GM19238 (cell line): ENCODE results near the gene ARHGAP30.
A peak's percentile ranks its signal among the peaks of the same experiment; 100 is the strongest.
"Not testable (repeated sequence)": the region's sequence is repeated elsewhere in the genome, so short reads cannot be mapped to it uniquely, and the experiment has no call there.

Experiments
- DNase-seq: peaks from one replicate; pipeline ENCODE4 v3.0.0; 2011; ENCODE audit warnings: low spot score; ENCODE audit not compliant: insufficient read length

Gene ARHGAP30

DNA sequence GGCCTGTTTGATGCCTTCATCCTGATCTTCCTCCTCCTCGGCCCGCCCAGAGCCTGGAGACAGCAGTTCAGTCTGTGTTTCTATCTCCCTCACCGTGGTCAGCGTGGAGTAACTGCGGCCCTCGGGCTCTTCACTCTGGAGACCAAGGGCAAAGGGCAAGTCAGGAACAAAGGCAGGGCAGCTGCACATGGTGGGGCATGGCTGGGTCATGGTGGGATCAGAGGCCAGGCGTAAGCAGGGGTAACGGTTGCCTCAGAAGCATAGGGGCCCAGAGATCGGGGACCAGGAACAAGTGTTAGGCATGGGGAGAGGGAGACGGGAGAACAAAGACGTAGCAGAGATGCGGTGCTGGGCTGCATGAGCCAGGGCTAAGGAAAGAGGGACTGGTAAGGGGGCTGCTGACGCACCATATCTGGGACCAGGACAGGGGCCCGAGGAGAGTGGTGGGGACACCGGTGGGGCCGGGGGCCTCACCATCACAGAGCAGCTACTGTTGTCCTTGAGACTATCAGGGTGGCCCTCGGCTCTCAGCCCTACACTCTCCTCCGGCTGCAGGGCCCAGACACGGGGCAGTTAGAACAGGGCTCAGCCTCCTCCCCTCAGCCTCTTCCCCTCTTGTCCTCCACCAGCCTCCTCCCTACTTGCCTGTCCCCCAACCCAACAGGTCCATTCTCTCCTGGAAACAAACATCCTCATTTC, 3.2 kb upstream of the ARHGAP30 start:
- DNase-seq = no peak

DNA sequence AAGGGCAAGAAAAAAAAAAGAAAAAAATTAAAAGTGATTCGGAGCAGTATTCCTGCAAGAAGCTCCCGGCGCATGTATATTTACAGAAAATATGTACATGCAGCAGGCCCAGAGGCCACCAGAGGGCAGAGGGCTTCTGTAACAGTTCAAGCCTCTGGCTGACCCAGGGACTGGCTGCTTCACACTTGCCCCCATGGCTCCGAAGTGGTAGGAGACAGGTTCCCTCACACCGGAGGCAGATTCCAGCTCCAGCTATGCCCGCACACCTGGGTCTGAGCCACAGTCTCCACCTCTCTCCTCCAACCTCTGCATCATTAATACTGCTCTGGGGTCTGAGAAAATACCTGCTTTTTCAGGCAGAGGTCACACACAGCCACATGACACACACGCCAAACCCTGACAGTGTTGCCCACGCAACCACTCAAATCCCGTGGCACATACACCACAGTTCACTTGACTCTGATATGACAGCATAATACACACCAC, 2.2 kb upstream of the ARHGAP30 start:
- peak; percentile 69 for DNase-seq

GRCh38 chr1:161070761-161071160, 1.1 kb upstream of the ARHGAP30 start:
- no peak for DNase-seq

- no peak for DNase-seq
Observed at GRCh38 chr1:161069241-161069640, 450 bp downstream of the ARHGAP30 start.

GRCh38 chr1:161068306-161069234, 1.1 kb downstream of the ARHGAP30 start:
- DNase-seq = peak; percentile 83

- DNase-seq = no peak
Observed at GRCh38 chr1:161066694-161067093, 3.0 kb downstream of the ARHGAP30 start.

- DNase-seq = not testable (repeated sequence)
Observed at GRCh38 chr1:161065681-161066080, 4.0 kb downstream of the ARHGAP30 start.

DNA sequence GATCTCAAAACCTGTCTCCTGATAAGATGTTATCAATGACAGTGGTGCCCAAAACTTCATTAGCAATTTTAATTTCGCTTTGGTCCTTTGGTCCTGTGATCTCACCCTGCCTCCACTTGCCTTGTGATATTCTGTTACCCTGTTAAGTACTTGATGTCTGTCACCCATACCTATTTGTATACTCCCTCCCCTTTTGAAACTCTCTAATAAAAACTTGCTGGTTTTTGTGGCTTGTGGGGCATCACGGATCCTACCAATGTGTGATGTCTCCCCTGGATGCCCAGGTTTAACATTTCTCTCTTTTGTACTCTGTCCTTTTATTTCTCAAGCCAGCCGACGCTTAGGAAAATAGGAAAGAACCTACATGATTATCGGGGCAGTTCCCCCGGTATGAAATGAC, 5.8 kb downstream of the ARHGAP30 start:
- DNase-seq = not testable (repeated sequence)

- DNase-seq = no peak
Observed at GRCh38 chr1:161061419-161061818, 8.3 kb downstream of the ARHGAP30 start.

- DNase-seq = no peak
Observed at GRCh38 chr1:161059293-161059692, 10.4 kb downstream of the ARHGAP30 start.

GRCh38 chr1:161054805-161055204, 14.9 kb downstream of the ARHGAP30 start:
- DNase-seq = no peak

GRCh38 chr1:161054232-161054631, 15.5 kb downstream of the ARHGAP30 start:
- no peak for DNase-seq

- no peak for DNase-seq
Observed at GRCh38 chr1:161052899-161053298, 16.8 kb downstream of the ARHGAP30 start.

GRCh38 chr1:161051219-161051618, 18.5 kb downstream of the ARHGAP30 start:
- DNase-seq = no peak

DNA sequence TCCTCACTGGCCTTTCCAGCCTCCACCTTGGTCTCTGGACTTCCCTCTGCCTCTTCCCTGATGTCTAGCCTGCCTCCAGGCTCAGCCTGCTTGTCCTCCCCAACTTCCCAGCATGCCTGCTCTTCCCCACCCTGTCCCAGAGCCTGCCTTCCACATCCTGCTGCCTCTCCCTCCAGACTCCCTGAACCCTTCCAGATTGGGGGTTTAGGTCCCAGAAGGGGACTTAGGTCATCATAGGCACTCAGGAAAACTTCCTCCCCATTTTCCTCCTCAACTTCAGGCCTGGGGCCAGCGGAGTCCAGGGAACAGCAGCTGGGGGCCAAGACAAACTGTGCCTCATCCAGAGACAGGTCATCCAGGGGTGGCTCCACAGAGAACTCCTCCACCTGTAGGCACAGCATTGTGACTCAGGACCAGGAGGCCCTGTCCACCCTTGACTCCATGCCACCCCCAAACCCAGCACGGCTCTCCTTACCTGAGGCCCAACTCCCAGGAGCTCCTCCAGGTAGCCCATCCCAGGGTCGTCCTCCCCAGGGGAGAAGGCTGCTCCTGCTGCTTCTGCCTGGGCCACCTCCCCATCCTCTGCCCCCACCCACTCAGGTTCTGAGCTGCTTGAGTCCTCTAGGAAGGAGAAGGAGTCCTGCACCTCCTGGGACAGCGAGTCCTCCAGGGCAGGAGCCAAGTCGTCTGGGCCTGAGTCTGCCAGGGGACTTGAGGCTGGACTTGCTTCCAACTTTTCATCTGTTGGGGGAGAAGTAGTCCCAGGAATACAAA, 20.6 kb downstream of the ARHGAP30 start:
- DNase-seq = no peak

DNA sequence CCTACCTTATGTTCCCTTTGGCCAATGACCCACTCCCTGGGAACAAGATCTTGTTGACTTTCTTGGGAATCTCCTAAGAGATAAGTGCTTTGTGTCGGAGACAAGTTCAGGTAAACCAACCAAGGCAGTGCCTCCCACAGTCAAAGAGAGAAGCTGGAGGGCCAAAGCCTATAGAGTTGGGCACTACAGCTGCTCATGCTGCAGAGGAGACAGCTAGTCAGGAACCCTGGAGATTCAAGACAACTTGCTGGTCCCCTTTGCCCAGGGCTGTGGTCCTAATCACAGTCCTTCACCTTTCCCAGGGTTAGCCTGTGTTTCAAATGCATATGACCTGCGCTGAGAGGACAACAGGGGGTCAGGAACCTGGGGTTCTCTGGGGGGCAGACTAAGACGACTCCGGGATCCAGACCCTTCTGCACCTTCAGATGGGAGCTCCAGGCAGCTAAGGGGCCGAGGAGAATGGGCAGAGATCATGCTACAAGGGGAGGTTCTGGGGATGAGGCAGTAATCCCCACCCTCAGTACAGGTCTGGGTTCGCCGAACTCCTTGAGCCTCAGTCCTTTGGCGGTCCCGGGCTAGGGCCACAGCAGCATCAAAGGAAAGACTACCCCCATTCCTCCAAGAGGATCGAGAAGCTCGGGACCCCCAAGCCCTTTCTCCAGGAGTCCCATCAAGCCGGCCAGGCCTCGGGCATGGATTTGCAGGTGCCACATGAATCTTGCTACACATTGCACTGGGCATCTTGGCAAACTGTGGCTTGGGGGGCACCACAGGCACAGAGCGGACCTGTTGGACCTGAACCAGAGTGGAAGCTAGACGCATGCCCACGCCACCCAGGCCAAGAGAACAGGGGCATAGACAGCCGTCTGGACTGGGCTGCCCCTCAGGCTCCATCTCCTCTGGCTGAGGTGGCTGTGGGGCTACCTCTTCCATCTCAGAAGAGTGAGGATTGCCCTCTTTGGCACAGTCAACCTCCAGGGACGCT, 22.0 kb downstream of the ARHGAP30 start:
- no peak for DNase-seq

DNA sequence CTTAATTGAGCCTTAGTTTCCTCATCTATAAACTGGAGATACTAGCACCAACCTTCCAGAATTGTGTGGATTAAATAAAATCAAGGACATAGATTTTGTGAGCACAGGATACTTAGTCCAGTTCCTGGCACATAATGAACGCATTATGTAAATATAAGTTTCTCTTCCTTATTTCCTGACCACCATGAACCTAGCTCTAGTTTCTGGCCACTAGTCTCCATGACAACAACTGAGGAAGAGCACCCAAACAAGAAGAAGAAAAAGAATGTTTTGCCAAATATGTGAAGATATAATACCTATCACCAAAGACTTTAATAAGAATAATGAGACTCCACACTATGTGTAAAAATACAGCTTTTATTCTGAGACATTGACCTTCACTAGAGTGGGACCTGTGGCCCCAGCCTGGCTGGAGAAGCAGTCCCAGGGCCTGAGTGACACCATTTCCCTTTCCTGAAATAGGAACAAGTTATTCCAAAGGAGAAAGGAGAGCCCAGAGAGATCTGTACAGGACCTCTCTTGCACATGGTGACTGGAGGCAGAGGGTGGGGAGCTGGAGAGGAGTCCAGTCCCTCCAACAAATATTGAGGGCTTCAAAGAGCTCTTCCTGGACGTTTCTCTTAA, 23.0 kb downstream of the ARHGAP30 start:
- peak; percentile 71 for DNase-seq

DNA sequence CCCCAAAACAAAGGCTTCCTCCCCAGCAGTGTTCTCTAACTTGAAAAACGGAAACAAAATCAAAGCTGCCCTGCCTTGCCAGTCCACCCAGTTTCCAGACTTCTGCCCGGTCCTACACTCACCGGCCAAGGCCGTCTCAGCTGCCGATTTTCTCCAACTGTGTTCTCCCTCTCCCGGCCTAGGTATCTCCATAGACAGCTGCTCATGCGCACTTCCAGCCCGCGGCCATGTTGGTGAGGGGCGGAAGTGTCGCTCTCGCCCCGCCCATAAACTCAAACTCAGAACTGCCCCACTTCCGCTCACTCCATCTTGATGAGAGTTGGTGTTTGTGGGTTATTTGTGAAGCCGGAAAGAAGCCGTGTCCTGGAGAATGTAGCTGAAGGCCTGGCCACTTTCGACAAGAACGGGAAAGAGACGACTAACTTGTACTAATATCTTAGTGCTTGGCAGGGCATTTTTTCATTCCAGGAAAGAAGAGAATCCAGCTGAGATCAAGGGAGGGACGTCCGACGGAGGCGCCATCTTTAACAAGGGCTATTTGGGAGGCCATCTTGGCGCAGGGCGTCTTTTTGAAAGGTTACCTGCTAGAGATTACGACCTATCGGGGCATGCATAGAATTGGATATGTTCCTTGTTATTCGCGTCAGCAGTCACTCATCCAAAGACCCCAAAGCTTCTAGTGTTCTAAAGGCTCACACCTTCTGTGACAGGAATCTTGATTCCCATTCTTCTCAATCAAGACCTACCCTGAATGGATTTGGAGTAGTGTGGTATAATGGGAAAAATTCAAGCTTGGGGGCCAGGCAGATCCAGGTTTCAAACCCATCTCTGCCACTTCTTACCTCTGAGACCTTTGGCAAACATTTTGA, 23.7 kb downstream of the ARHGAP30 start, which contains the start of gene USF1:
Gene USF1 (minus strand): TSS at position 242 of the 869 bp plus-strand sequence. CDS start 2,702 bp downstream, outside the sequence.
- DNase-seq = peak; percentile 77
